Ishikawa (cell line): ENCODE results near the gene MAMDC2.
A peak's percentile ranks its signal among the peaks of the same experiment; 100 is the strongest.

Experiments
- CEBPB ChIP-seq: IDR thresholded peaks from 2 replicates; pipeline ENCODE4 v1.6.1; 2012
- CREB1 ChIP-seq: IDR thresholded peaks from 2 replicates; pipeline ENCODE4 v1.6.1; 2012; ENCODE audit warnings: low read depth
- EGR1 ChIP-seq: IDR thresholded peaks from 2 replicates; pipeline ENCODE4 v1.6.1; 2012
- EP300 ChIP-seq: IDR thresholded peaks from 2 replicates; pipeline ENCODE4 v1.6.1; 2012; ENCODE audit warnings: borderline replicate concordance
- FOXM1 ChIP-seq: IDR thresholded peaks from 2 replicates; pipeline ENCODE4 v1.6.1; 2012; ENCODE audit warnings: low read depth, borderline replicate concordance
- NFIC ChIP-seq: IDR thresholded peaks from 2 replicates; pipeline ENCODE4 v1.6.1; 2012
- RAD21 ChIP-seq: IDR thresholded peaks from 2 replicates; pipeline ENCODE4 v1.6.1; 2012; ENCODE audit warnings: low read depth
- TAF1 ChIP-seq: IDR thresholded peaks from 2 replicates; pipeline ENCODE4 v1.6.1; 2012; ENCODE audit warnings: low read depth, mild to moderate bottlenecking
- TCF12 ChIP-seq: IDR thresholded peaks from 2 replicates; pipeline ENCODE4 v1.6.1; 2012; ENCODE audit warnings: low read depth
- TEAD4 ChIP-seq: IDR thresholded peaks from 2 replicates; pipeline ENCODE4 v1.6.1; 2012
- YY1 ChIP-seq: IDR thresholded peaks from 2 replicates; pipeline ENCODE4 v1.6.1; 2012; ENCODE audit warnings: low read depth
- ZBTB7A ChIP-seq: IDR thresholded peaks from 2 replicates; pipeline ENCODE4 v1.6.1; 2012; ENCODE audit warnings: low read depth
- TF ChIP-seq, protein P1 (sequence below): IDR thresholded peaks from 2 replicates; pipeline ENCODE4 v1.6.1; 2012; ENCODE audit warnings: low read depth, mild to moderate bottlenecking
- TF ChIP-seq, protein P2 (sequence below): IDR thresholded peaks from 2 replicates; pipeline ENCODE4 v1.6.1; 2012
- TF ChIP-seq, protein P3 (sequence below): IDR thresholded peaks from 2 replicates; pipeline ENCODE4 v1.6.1; 2012

MAMDC2 gene

DNA sequence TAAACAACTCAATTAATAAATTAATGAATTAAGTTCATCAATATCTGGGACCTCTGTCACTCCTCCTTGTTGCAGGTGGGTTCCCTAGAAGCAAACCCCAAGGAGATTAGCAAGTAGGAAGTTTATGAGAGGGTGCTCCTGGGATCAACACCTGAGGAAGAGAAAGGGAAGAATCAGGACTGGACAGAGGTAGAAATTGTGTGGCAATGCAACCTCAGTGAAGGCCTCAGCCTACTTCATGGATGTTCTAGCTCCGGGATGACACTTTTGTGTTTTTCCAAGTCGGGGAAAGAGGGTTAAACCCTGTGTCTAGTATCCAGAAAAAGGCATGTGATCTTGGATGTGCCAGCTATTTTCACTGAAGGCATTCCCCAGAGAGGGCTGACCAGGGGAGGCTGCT, 23.2 kb downstream of the MAMDC2 start:
- TF ChIP-seq, protein P1, sequence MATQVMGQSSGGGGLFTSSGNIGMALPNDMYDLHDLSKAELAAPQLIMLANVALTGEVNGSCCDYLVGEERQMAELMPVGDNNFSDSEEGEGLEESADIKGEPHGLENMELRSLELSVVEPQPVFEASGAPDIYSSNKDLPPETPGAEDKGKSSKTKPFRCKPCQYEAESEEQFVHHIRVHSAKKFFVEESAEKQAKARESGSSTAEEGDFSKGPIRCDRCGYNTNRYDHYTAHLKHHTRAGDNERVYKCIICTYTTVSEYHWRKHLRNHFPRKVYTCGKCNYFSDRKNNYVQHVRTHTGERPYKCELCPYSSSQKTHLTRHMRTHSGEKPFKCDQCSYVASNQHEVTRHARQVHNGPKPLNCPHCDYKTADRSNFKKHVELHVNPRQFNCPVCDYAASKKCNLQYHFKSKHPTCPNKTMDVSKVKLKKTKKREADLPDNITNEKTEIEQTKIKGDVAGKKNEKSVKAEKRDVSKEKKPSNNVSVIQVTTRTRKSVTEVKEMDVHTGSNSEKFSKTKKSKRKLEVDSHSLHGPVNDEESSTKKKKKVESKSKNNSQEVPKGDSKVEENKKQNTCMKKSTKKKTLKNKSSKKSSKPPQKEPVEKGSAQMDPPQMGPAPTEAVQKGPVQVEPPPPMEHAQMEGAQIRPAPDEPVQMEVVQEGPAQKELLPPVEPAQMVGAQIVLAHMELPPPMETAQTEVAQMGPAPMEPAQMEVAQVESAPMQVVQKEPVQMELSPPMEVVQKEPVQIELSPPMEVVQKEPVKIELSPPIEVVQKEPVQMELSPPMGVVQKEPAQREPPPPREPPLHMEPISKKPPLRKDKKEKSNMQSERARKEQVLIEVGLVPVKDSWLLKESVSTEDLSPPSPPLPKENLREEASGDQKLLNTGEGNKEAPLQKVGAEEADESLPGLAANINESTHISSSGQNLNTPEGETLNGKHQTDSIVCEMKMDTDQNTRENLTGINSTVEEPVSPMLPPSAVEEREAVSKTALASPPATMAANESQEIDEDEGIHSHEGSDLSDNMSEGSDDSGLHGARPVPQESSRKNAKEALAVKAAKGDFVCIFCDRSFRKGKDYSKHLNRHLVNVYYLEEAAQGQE, result peak; percentile 44; the same call in 1 of the 2 replicates
- no peak for TF ChIP-seq YY1
- no peak for TF ChIP-seq ZBTB7A
- TF ChIP-seq CREB1, result no peak
- TF ChIP-seq, protein P2, sequence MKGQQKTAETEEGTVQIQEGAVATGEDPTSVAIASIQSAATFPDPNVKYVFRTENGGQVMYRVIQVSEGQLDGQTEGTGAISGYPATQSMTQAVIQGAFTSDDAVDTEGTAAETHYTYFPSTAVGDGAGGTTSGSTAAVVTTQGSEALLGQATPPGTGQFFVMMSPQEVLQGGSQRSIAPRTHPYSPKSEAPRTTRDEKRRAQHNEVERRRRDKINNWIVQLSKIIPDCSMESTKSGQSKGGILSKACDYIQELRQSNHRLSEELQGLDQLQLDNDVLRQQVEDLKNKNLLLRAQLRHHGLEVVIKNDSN, result no peak
- no peak for TF ChIP-seq EGR1
- TF ChIP-seq TCF12, result no peak

DNA sequence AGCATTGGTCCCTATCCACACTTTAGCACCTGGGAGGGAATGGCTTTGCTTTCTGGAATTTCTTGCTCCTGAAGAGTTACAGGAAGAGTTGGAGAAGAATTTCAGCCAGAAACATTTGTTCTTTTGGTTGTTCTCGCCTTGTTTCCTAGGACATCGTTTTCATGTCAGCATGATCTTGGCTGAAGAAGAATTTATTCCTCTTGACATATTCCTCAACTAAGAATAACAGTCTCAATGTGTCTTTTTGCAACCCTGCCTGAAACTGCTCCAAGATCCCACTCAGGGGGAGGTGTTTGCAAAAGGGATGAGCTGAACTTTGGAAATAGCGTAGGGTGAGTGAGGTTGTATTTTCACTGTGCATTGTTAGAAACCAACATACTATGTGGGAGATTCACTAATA, 26.1 kb downstream of the MAMDC2 start:
- TF ChIP-seq CREB1, result no peak
- no peak for TF ChIP-seq TCF12
- TF ChIP-seq ZBTB7A, result no peak
- no peak for TF ChIP-seq TAF1
- no peak for TF ChIP-seq RAD21
- TF ChIP-seq EGR1, result no peak
- TF ChIP-seq, protein P2, result no peak
- TF ChIP-seq, protein P1, result no peak
- no peak for TF ChIP-seq NFIC

DNA sequence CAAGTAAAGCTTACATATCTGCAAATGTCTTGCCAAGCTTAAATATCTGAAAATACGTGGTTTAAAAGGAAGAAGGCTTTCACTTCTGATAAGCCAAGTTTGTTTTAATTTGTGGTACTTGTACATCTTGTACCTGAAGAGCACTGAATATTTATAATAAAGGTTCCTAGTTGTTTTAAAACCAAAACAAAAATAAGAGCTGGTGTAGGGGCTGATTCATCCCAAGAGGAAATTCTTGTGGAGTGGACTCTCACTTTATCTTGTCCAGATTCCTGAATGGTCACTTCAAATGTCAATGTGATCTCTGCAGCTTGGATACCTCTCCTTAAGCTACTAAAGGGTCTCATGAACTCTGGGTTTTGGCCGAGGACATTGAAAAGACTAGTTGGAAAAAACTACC, 29.5 kb downstream of the MAMDC2 start:
- TF ChIP-seq, protein P1, result no peak
- no peak for TF ChIP-seq TEAD4
- no peak for TF ChIP-seq FOXM1
- TF ChIP-seq CREB1, result no peak
- TF ChIP-seq TCF12, result no peak
- no peak for TF ChIP-seq EGR1
- TF ChIP-seq, protein P2, result no peak
- TF ChIP-seq CEBPB, result no peak
- no peak for TF ChIP-seq ZBTB7A
- no peak for TF ChIP-seq EP300
- TF ChIP-seq TAF1, result no peak
- TF ChIP-seq, protein P3, sequence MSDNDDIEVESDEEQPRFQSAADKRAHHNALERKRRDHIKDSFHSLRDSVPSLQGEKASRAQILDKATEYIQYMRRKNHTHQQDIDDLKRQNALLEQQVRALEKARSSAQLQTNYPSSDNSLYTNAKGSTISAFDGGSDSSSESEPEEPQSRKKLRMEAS, result no peak
- TF ChIP-seq NFIC, result no peak
- no peak for TF ChIP-seq YY1
- TF ChIP-seq RAD21, result no peak

DNA sequence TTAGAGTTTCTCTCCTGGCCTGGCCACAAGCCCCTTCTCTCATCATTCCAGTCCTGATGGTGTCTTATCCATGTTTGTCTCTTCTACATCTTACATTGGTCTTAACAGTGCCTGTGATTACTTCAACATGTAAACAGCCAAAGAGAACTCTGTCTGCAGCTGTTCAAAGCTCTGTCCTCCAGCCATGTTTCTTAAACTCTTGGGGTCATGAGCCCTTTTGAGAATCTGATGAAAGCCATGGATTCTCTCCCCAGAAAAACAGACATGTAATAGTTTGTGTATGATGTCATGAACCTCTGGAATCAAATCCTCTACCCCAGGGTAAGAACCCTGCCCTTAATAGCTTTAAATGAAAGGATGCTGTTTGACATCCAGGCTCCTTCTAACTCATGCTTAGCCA, 30.1 kb downstream of the MAMDC2 start:
- TF ChIP-seq, protein P1, result no peak
- TF ChIP-seq YY1, result no peak
- TF ChIP-seq CEBPB, result no peak
- no peak for TF ChIP-seq CREB1
- TF ChIP-seq, protein P3, result no peak
- no peak for TF ChIP-seq EGR1
- TF ChIP-seq RAD21, result no peak
- no peak for TF ChIP-seq NFIC
- TF ChIP-seq ZBTB7A, result no peak
- TF ChIP-seq TCF12, result no peak
- TF ChIP-seq TAF1, result no peak
- no peak for TF ChIP-seq FOXM1
- no peak for TF ChIP-seq EP300
